Measurements from ENCODE around the gene THRAP3. TPM values are rescaled to one million over a fixed set of nuclear protein-coding genes. Genes with fewer than 3 reads are reported as not detected.

Gene THRAP3
- total RNA-seq, 4 donors from 2014 or later: 88.9 to 129 (median 115) TPM

- Histone ChIP-seq H3K4me1 (peaks cover 25 to 36% of the 10 kb centered on the region in 2 donors), H3K36me3 (no peaks in the 10 kb centered on the region), H3K27me3 (no peaks in the 10 kb centered on the region), H3K9me3 (no peaks in the 10 kb centered on the region), H3K4me3 (replicated peaks in 1 of 3) (no peak overlapping the region), H3K27ac (peak overlapping the region; percentile 90 to 97 (median 96))
- WGBS, 2 donors: 69 to 93% methylated on average over 3 of the region's 3 CpGs
- DNase-seq: no peak
- TF ChIP-seq CTCF (IDR thresholded peaks at IDR 0.05): no peak
- TF ChIP-seq POLR2A (IDR thresholded peaks at IDR 0.05): no peak
- intact Hi-C loops (cut with DNase I): no loop called here
These were observed 21.2 kb upstream of the THRAP3 start for GRCh38 chr1:36203027-36203553.

GRCh38 chr1:36203554-36204346 is 20.5 kb upstream of the THRAP3 start:
- no peaks in the 10 kb centered on the region for H3K36me3 ChIP-seq

GRCh38 chr1:36204347-36204909 is 19.8 kb upstream of the THRAP3 start:
- no peaks in the 10 kb centered on the region for H3K9me3 ChIP-seq
- WGBS, 2 donors: 59 to 66% methylated on average over 6 of the region's 6 CpGs
- H3K4me3 ChIP-seq (replicated peaks in 1 of 3): no peak overlapping the region
- peaks cover 25 to 36% of the 10 kb centered on the region in 2 donors for H3K4me1 ChIP-seq
- intact Hi-C loops (cut with DNase I): no loop called here
- DNase-seq: peak; percentile 84
- TF ChIP-seq CTCF (IDR thresholded peaks at IDR 0.05) (no peak), POLR2A (IDR thresholded peaks at IDR 0.05) (no peak)
- peak overlapping the region; percentile 90 to 97 (median 96) for H3K27ac ChIP-seq
- no peaks in the 10 kb centered on the region for H3K27me3 ChIP-seq
- no peaks in the 10 kb centered on the region for H3K36me3 ChIP-seq

More at GRCh38 chr1:36203554-36204346, 20.5 kb upstream of the THRAP3 start:
- WGBS, 2 donors: 33 to 39% methylated on average over 10 of the region's 10 CpGs
- TF ChIP-seq CTCF (IDR thresholded peaks at IDR 0.05): no peak
- peak in 1 of 2 donors; percentile 17 for TF ChIP-seq POLR2A (IDR thresholded peaks at IDR 0.05)
- H3K9me3 ChIP-seq: no peaks in the 10 kb centered on the region
- intact Hi-C loops (cut with DNase I): no loop called here
- no peaks in the 10 kb centered on the region for H3K27me3 ChIP-seq
- H3K4me1 ChIP-seq: peaks cover 25 to 36% of the 10 kb centered on the region in 2 donors
- H3K4me3 ChIP-seq (replicated peaks in 1 of 3): no peak overlapping the region
- H3K27ac ChIP-seq: peak overlapping the region; percentile 90 to 97 (median 96)
- peak; percentile 85 to 90 for DNase-seq

GRCh38 chr1:36206323-36206858 is 17.9 kb upstream of the THRAP3 start:
- Histone ChIP-seq H3K27me3 (no peaks in the 10 kb centered on the region), H3K4me3 (replicated peaks in 1 of 3) (no peak overlapping the region), H3K9me3 (no peaks in the 10 kb centered on the region), H3K4me1 (peaks cover 25 to 39% of the 10 kb centered on the region in 2 donors), H3K36me3 (no peaks in the 10 kb centered on the region), H3K27ac (no peak overlapping the region)
- 88% methylated on average over 3 of the region's 3 CpGs for WGBS, 2 donors
- no peak for TF ChIP-seq CTCF (IDR thresholded peaks at IDR 0.05)
- TF ChIP-seq POLR2A (IDR thresholded peaks at IDR 0.05): no peak
- intact Hi-C loops (cut with DNase I): no loop called here
- DNase-seq: no peak

Measured in thyroid gland (tissue), 4 donors.